ENCODE results near the gene ANKRD16. TPM values are rescaled to one million over a fixed set of nuclear protein-coding genes. Genes with fewer than 3 reads are reported as not detected.

Gene ANKRD16
- total and polyA plus RNA-seq, 2 experiments from 2014 or later, result 6.4 to 16.1 TPM

- TF ChIP-seq ZNF462 (CRISPR knock-in tag; IDR thresholded peaks at IDR 0.05), result no peak
- TF ChIP-seq EZH2phosphoT487 (IDR thresholded peaks at IDR 0.05; ENCODE audit: unreplicated experiment), result no peak
These were observed 8.5 kb upstream of the ANKRD16 start (continued) for GRCh38 chr10:5898163-5898562.

- Mint-ChIP-seq H3K27ac (no peak overlapping the region), H3K9me3 (no peaks in the 10 kb centered on the region), H3K4me3 (no peak overlapping the region), H3K4me1 (no peaks in the 10 kb centered on the region; the same call in 1 of the 3 replicates), H3K27me3 (ENCODE audit: insufficient read depth, low read depth, poor library complexity) (peaks cover 2% of the 10 kb centered on the region), H3K36me3 (ENCODE audit: low read depth) (peaks cover 45% of the 10 kb centered on the region)
- Histone ChIP-seq H3F3A (replicated peaks; ENCODE audit: low read depth) (0 out of 2 replicates have a peak, but pooled peaks cover 3% of the 10 kb centered on the region), H3K27me3 (ENCODE audit: insufficient read depth) (no peaks in the 10 kb centered on the region), H3K79me2 (replicated peaks; ENCODE audit: insufficient read depth) (peaks cover 89% of the 10 kb centered on the region), H3K9me2 (ENCODE audit: insufficient read depth) (no peaks in the 10 kb centered on the region), H3K4me3 (no peak overlapping the region), H3K4me1 (ENCODE audit: insufficient read depth) (no peaks in the 10 kb centered on the region), H3K36me3 (ENCODE audit: insufficient read depth) (peaks cover 8% of the 10 kb centered on the region; the same call in 1 of the 2 replicates), H3K27ac (ENCODE audit: low read depth) (no peak overlapping the region), H3K4me2 (no peak overlapping the region), H4K20me1 (replicated peaks; ENCODE audit: insufficient read depth) (peaks cover 51% of the 10 kb centered on the region), H2AFZ (no peak overlapping the region)
- DNase-seq (ENCODE audit: low spot score), result no peak
- ATAC-seq, result no peak
- no peak for TF ChIP-seq ZNF462 (CRISPR knock-in tag; IDR thresholded peaks at IDR 0.05)
- no peak for TF ChIP-seq JUNB (IDR thresholded peaks at IDR 0.05; ENCODE audit: unreplicated experiment)
- no peak for TF ChIP-seq ZNF114 (CRISPR knock-in tag; IDR thresholded peaks at IDR 0.05)
- TF ChIP-seq EZH2 (IDR thresholded peaks at IDR 0.05; ENCODE audit: low read depth, unreplicated experiment), result no peak
- no peak for TF ChIP-seq POLR2AphosphoS5 (IDR thresholded peaks at IDR 0.05; ENCODE audit: low read depth)
- TF ChIP-seq, protein P1, sequence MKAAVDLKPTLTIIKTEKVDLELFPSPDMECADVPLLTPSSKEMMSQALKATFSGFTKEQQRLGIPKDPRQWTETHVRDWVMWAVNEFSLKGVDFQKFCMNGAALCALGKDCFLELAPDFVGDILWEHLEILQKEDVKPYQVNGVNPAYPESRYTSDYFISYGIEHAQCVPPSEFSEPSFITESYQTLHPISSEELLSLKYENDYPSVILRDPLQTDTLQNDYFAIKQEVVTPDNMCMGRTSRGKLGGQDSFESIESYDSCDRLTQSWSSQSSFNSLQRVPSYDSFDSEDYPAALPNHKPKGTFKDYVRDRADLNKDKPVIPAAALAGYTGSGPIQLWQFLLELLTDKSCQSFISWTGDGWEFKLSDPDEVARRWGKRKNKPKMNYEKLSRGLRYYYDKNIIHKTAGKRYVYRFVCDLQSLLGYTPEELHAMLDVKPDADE (IDR thresholded peaks at IDR 0.05), result no peak
These were observed 7.8 kb upstream of the ANKRD16 start for GRCh38 chr10:5897504-5897903.

All from GM23338 (cell line).